Progenitor cell of endocrine pancreas (in vitro differentiated cells): ENCODE data around the gene RAPGEF2. TPM values are rescaled to one million over a fixed set of nuclear protein-coding genes. Genes with fewer than 3 reads are reported as not detected.

ENCODE experiments used
- DNase-seq: peaks from one replicate; pipeline ENCODE4 v3.0.0; 2021; ENCODE audit warnings: low spot score; ENCODE audit not compliant: unreplicated experiment
- H3K27ac Mint-ChIP-seq: 2 replicates; pipeline ENCODE4 v1.8.0; 2021; ENCODE audit warnings: mild to moderate bottlenecking, moderate library complexity, mixed read lengths
- H3K27me3 Mint-ChIP-seq: 2 replicates; pipeline ENCODE4 v1.8.0; 2021; ENCODE audit warnings: mixed read lengths
- H3K36me3 Mint-ChIP-seq: 2 replicates; pipeline ENCODE4 v1.8.0; 2022; ENCODE audit warnings: mixed read lengths; ENCODE audit not compliant: insufficient read depth
- H3K4me1 Mint-ChIP-seq: 2 replicates; pipeline ENCODE4 v1.8.0; 2021; ENCODE audit warnings: low read depth, mixed read lengths
- H3K4me3 Mint-ChIP-seq: 2 replicates; pipeline ENCODE4 v1.8.0; 2021; ENCODE audit warnings: low read depth, mild to moderate bottlenecking, moderate library complexity, mixed read lengths
- H3K9me3 Mint-ChIP-seq: 2 replicates; pipeline ENCODE4 v1.8.0; 2021; ENCODE audit warnings: low read depth, mixed read lengths
- total RNA-seq: library from RNA; stranded (reverse); gene quantifications from 2 replicates; pipeline ENCODE4 v1.2.1, GENCODE V29; 2021
- TF ChIP-seq, protein P1 (sequence below): fragments of 200-600 bp; sonication (generic); IDR thresholded peaks from one replicate; pipeline ENCODE4 v1.5.0; 2021; ENCODE audit warnings: antibody characterized with exemption, mild to moderate bottlenecking; ENCODE audit not compliant: unreplicated experiment

The RAPGEF2 gene
- total RNA-seq, 1 donor from 2014 or later: 68.9 TPM

DNA sequence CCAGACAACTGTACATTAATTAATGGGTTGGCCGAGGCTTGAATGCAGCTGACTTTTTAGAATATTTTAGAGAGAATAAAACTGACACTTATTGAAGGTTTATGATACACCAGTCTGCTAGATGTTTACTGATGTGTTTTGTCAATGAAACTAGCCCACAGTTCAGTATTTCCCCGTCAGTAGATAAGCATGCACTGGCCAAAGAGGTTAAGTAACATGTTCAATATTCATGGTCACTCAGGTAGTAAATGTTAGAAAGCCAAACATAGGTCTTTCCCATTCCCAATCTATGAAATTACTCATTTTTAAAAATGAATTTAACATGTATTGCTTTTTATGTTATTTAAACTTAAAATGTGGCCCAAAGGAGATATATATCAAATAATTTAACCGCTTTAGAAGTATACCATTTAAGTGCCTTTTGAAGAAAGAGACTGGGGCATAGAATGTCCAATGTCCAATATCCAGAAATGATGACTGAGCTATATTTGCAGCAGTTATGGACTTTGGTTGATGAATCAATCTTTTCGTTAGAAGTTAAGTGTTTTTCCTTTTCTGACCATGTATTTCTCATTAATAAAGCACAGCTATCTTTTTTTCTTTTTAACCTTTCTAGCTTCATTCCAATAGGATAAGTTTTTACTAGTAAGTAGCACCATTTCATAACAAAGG is 156.1 kb downstream of the RAPGEF2 start:
- H3K27ac Mint-ChIP-seq: no peak overlapping the region
- no peak for DNase-seq
- H3K27me3 Mint-ChIP-seq: no peaks in the 10 kb centered on the region
- H3K36me3 Mint-ChIP-seq: peaks cover 23% of the 10 kb centered on the region
- TF ChIP-seq, protein P1, sequence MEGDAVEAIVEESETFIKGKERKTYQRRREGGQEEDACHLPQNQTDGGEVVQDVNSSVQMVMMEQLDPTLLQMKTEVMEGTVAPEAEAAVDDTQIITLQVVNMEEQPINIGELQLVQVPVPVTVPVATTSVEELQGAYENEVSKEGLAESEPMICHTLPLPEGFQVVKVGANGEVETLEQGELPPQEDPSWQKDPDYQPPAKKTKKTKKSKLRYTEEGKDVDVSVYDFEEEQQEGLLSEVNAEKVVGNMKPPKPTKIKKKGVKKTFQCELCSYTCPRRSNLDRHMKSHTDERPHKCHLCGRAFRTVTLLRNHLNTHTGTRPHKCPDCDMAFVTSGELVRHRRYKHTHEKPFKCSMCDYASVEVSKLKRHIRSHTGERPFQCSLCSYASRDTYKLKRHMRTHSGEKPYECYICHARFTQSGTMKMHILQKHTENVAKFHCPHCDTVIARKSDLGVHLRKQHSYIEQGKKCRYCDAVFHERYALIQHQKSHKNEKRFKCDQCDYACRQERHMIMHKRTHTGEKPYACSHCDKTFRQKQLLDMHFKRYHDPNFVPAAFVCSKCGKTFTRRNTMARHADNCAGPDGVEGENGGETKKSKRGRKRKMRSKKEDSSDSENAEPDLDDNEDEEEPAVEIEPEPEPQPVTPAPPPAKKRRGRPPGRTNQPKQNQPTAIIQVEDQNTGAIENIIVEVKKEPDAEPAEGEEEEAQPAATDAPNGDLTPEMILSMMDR: no peak
- peaks cover 10% of the 10 kb centered on the region for H3K9me3 Mint-ChIP-seq
- peaks cover 2% of the 10 kb centered on the region for H3K4me1 Mint-ChIP-seq
- no peak overlapping the region for H3K4me3 Mint-ChIP-seq

DNA sequence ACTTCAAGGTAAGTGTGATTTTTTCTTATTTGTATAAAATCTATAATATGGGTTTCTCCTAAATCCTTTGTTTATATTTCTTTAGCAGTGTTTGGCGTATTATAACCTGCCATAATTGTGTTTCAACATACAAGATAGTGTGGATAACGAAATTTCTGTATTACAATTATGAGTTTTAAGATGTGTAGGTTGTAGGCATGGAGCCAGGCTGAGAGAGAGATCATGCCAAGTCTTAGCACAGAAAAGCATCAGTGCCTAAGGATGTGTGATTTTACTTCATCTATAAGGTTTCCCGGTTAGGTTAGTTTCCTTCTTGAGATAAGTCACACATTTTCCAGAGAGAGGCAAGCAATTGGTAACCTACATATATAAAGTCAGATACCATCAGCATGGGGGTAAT is 161.2 kb downstream of the RAPGEF2 start:
- Mint-ChIP-seq H3K27ac (no peak overlapping the region), H3K9me3 (no peaks in the 10 kb centered on the region), H3K27me3 (no peaks in the 10 kb centered on the region), H3K4me1 (peaks cover 7% of the 10 kb centered on the region), H3K36me3 (peaks cover 2% of the 10 kb centered on the region), H3K4me3 (no peak overlapping the region)
- DNase-seq: no peak
- TF ChIP-seq, protein P1: no peak

DNA sequence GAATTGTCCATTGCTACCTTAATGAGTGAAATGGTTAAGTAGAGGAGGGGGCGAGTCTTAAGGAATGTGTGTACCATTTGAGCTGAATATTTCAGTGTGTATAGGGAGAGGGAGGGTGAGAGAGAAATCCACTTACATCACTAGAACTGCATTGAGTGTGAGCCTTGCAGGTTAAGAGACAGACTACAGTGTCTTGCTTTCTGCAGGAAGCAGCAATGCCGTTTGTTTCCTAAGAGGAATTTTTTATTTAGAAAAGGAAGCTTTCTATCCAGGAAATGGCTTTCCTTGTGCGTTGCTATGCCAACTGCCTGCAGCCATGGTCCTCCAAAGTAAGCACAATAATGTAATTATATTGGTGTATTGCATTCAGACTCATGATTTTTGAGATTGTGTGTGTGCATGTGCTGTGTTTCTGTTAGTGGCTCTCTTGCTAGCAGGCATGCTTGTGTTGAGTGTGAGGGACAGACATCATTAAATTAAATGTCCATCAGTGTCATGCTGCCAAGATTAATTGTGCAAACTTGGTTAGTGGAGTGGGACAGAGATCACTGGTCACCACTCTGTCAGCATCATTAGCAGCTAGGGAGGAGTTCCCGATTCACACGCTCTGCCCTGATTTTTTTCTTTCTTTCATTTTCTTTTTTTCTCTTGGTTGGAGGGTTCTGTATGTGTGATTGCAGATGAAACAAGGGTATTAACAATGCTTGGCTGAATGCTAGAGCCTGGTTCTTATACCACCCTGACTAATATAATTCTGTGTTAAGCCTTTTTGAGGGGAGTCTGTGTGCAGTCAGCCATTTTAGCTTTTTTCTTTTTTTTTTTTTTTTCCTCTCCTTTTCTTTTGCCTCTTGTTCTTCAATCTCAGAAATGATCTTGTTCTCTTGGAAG is 164.3 kb downstream of the RAPGEF2 start:
- peaks cover 9% of the 10 kb centered on the region for H3K4me1 Mint-ChIP-seq
- H3K4me3 Mint-ChIP-seq: no peak overlapping the region
- H3K9me3 Mint-ChIP-seq: no peaks in the 10 kb centered on the region
- H3K36me3 Mint-ChIP-seq: no peaks in the 10 kb centered on the region
- no peaks in the 10 kb centered on the region for H3K27me3 Mint-ChIP-seq
- DNase-seq: no peak
- TF ChIP-seq, protein P1: no peak
- no peak overlapping the region for H3K27ac Mint-ChIP-seq

DNA sequence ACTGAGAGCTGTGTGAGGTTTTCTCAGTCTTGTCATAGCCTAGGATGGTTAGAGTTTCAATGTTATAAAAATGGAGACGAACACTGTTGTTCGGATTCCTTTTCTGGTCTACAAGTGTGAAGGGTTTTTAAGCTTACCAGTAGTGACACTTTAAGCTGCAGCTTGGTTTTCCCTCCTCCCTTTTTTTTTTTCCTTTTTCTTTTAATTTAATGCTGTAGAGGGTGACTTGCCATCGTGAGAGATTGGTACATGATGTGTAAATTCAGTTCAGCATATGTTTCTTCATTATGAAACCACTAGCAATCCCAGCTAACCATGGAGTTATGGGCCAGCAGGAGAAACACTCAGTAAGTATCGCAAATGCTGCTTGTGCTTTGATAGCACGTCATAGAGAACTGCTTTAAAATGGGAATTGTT is 165.0 kb downstream of the RAPGEF2 start:
- Mint-ChIP-seq H3K27me3 (no peaks in the 10 kb centered on the region), H3K27ac (no peak overlapping the region), H3K9me3 (no peaks in the 10 kb centered on the region), H3K36me3 (no peaks in the 10 kb centered on the region), H3K4me1 (peaks cover 14% of the 10 kb centered on the region), H3K4me3 (no peak overlapping the region)
- no peak for DNase-seq
- TF ChIP-seq, protein P1: no peak

DNA sequence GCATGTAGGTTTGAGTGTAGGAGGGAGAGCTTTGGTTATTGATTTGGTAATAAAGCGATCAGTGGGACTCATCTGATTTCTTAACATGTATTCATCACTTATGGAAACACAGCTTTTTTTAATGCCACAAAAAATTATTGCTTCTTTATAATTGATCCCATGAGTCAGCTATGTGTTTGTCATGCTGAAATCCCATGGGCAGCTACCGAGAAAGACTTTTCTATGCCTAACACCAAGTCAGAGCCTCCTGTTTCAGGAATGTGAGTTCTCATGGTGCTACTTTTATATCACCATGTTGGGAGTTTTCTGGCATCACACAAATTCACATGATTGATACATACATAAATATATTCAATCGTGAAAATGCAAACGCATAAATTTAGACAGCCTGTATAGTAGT is 165.7 kb downstream of the RAPGEF2 start:
- Mint-ChIP-seq H3K27ac (no peak overlapping the region), H3K4me1 (peaks cover 17% of the 10 kb centered on the region), H3K4me3 (no peak overlapping the region), H3K36me3 (no peaks in the 10 kb centered on the region), H3K9me3 (no peaks in the 10 kb centered on the region), H3K27me3 (no peaks in the 10 kb centered on the region)
- TF ChIP-seq, protein P1: no peak
- no peak for DNase-seq
